A673 (cell line): ENCODE results near the gene OBSCN. TPM values are rescaled to one million over a fixed set of nuclear protein-coding genes. Genes with fewer than 3 reads are reported as not detected.

Experiments
- BruUV-seq: library from RNA; stranded (reverse); fragments of 400-500 nt; replicated peaks from 2 replicates; lab custom pipeline; 2021; lab: Mats Ljungman, UMichigan
- CTCF ChIA-PET: fragments of 300-600 bp; sonication (Branson Sonifier 250); formaldehyde crosslinking; loops from one replicate; lab custom pipeline; 2022; ENCODE audit warnings: antibody characterized with exemption; lab: Charles Lee
- POLR2A ChIA-PET: fragments of 300-600 bp; sonication (Branson Sonifier 250); formaldehyde crosslinking; loops from one replicate; lab custom pipeline; 2022; ENCODE audit warnings: antibody characterized with exemption; ENCODE audit not compliant: low non-redundant PET; lab: Charles Lee
- DNase-seq: peaks from one replicate; pipeline ENCODE4 v3.0.0-alpha.2; 2015; ENCODE audit warnings: low spot score
- H3K27ac ChIP-seq: fragments of 200-600 bp; sonication (generic); 2 replicates; pipeline ENCODE4 v1.5.1; 2016; ENCODE audit warnings: mixed run types, low read depth, mild to moderate bottlenecking, mixed read lengths, antibody characterized with exemption, low read length; ENCODE audit not compliant: poor library complexity, severe bottlenecking
- H3K27me3 ChIP-seq: fragments of 200-600 bp; sonication (generic); replicated peaks from 2 replicates; pipeline ENCODE4 v1.6.1; 2017; ENCODE audit warnings: mixed run types, low read depth, mild to moderate bottlenecking, mixed read lengths, antibody characterized with exemption, low read length; ENCODE audit not compliant: insufficient read depth, poor library complexity
- H3K36me3 ChIP-seq: fragments of 200-600 bp; sonication (generic); 2 replicates; pipeline ENCODE4 v1.6.1; 2016; ENCODE audit warnings: mixed run types, mild to moderate bottlenecking, mixed read lengths, antibody characterized with exemption, low read length; ENCODE audit not compliant: insufficient read depth, poor library complexity, severe bottlenecking
- H3K4me1 ChIP-seq: fragments of 200-600 bp; sonication (generic); 2 replicates; pipeline ENCODE4 v1.6.1; 2017; ENCODE audit warnings: mixed run types, mild to moderate bottlenecking, mixed read lengths, antibody characterized with exemption, low read length; ENCODE audit not compliant: insufficient read depth, poor library complexity, severe bottlenecking
- H3K4me3 ChIP-seq: fragments of 200-600 bp; sonication (generic); 2 replicates; pipeline ENCODE4 v1.5.1; 2016; ENCODE audit warnings: low read depth, mixed run types, mild to moderate bottlenecking, mixed read lengths, low read length; ENCODE audit not compliant: poor library complexity, severe bottlenecking
- H3K9me3 ChIP-seq: fragments of 200-600 bp; sonication (generic); 2 replicates; pipeline ENCODE4 v1.6.1; 2016; ENCODE audit warnings: mixed run types, low read depth, mild to moderate bottlenecking, mixed read lengths, antibody characterized with exemption, low read length; ENCODE audit not compliant: poor library complexity, severe bottlenecking
- EZH2 ChIP-seq: fragments of 200-600 bp; sonication (generic); IDR thresholded peaks from 2 replicates; pipeline ENCODE4 v1.6.1; 2017; ENCODE audit warnings: borderline replicate concordance, low read depth, mild to moderate bottlenecking, mixed read lengths, antibody characterized with exemption, low read length; ENCODE audit not compliant: poor library complexity, severe bottlenecking
- intact Hi-C: fragments of 100-400 bp; cut with micrococcal nuclease; formaldehyde crosslinking; loops from one replicate; pipeline ENCODE4 v1.10.0; 2022; ENCODE audit not compliant: unreplicated experiment
- total RNA-seq: library from RNA; stranded (reverse); gene quantifications from 2 replicates; pipeline ENCODE4 v1.2.3, GENCODE V29; 2021
- TF ChIP-seq, protein P1 (sequence below): fragments of 300-800, 200-600 bp; sonication (generic); conservative IDR thresholded peaks from 2 replicates; pipeline ENCODE4 v1.5.1; 2017; ENCODE audit warnings: low read depth, mild to moderate bottlenecking, antibody characterized with exemption, low read length, moderate library complexity, mixed read lengths

The OBSCN gene
- total RNA-seq, 1 experiment from 2014 or later = 37.7 TPM

DNA sequence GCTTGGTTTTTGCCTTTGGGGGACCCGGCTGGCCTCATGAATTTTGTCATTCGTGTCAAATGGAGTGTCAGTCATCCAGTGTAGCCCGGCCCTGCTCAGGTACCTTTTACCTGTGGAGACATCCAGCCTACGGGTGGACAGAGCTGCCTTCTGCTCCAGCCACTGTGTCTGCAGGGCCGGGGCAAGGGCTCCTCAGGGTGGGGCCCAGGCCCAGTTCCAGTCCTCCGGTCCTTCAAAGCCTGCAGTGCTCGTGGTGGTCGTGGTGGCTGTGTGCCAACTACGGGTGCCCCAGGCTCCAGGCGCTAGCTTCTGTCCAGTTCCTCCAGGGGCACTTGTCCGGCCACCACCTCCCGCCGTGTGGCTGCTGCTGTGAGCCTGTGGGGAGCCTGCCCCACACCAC, 144.0 kb downstream of the OBSCN start:
- no peak for TF ChIP-seq EZH2
- TF ChIP-seq, protein P1, sequence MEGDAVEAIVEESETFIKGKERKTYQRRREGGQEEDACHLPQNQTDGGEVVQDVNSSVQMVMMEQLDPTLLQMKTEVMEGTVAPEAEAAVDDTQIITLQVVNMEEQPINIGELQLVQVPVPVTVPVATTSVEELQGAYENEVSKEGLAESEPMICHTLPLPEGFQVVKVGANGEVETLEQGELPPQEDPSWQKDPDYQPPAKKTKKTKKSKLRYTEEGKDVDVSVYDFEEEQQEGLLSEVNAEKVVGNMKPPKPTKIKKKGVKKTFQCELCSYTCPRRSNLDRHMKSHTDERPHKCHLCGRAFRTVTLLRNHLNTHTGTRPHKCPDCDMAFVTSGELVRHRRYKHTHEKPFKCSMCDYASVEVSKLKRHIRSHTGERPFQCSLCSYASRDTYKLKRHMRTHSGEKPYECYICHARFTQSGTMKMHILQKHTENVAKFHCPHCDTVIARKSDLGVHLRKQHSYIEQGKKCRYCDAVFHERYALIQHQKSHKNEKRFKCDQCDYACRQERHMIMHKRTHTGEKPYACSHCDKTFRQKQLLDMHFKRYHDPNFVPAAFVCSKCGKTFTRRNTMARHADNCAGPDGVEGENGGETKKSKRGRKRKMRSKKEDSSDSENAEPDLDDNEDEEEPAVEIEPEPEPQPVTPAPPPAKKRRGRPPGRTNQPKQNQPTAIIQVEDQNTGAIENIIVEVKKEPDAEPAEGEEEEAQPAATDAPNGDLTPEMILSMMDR = no peak
- intact Hi-C loops = loop anchor here (10.0 kb wide), 1 partner anchor 47 kb away; no protein-coding TSS in a partner anchor
- ChIA-PET CTCF (no interaction called here), POLR2A (no interaction called here)
- H3K27me3 ChIP-seq = no peaks in the 10 kb centered on the region
- no TSS peak for BruUV-seq
- H3K4me1 ChIP-seq = no peaks in the 10 kb centered on the region
- DNase-seq = no peak
- H3K36me3 ChIP-seq = no peaks in the 10 kb centered on the region
- H3K9me3 ChIP-seq = no peaks in the 10 kb centered on the region
- H3K27ac ChIP-seq = no peak overlapping the region
- no peak overlapping the region for H3K4me3 ChIP-seq

DNA sequence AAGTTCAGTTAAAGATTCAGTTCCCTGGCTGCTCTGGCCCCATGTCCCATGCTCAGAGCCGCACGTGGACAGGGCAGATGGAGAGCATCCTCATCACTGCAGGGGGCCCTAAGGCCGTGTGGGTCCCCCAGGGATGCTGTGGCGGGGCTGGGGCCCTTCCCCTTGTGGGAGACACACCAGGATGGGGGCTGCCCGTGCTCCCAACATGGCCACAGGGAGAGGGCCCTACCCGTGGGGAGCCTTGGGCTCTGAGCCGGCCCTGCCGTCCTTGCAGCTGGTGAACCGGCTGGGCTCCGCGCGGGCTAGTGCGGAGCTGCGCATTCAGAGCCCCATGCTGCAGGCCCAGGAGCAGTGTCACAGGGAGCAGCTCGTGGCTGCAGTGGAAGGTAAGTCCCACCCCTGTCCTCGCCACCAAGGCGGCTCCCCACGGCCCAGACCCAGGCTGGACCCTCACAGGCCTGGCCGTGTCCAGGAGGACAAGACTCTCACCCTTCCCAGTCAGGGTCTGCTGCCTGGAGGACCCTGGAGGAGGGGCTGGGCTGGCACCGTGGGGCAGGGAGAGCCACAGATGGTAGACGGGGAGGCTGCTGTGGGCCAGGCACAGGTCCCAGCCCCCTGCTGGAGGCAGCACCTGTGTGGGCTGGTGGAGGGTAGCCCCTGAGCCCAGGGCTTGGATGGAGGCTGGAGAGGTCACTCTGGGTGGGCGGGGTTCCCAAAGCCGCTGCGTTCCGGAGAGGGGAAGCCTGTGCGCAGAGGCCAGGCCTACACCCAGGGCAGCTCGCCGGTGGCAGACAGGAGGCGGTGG, 145.0 kb downstream of the OBSCN start:
- no peaks in the 10 kb centered on the region for H3K27me3 ChIP-seq
- H3K4me3 ChIP-seq = no peak overlapping the region
- ChIA-PET POLR2A (no interaction called here), CTCF (no interaction called here)
- H3K36me3 ChIP-seq = no peaks in the 10 kb centered on the region
- H3K9me3 ChIP-seq = no peaks in the 10 kb centered on the region
- H3K27ac ChIP-seq = no peak overlapping the region
- no peak for DNase-seq
- H3K4me1 ChIP-seq = no peaks in the 10 kb centered on the region
- intact Hi-C loops = loop anchor here (10.0 kb wide), 1 partner anchor 48 kb away; no protein-coding TSS in a partner anchor
- BruUV-seq = no TSS peak
- TF ChIP-seq, protein P1 = no peak
- no peak for TF ChIP-seq EZH2

GRCh38 chr1:228353601-228354371, 145.9 kb downstream of the OBSCN start:
- POLR2A ChIA-PET = interaction anchor here (0.6 kb wide), 1 partner anchor 100 kb away, joined by 3 read pairs; no protein-coding TSS in a partner anchor
- intact Hi-C loops = loop anchor here (10.0 kb wide), 1 partner anchor 49 kb away; no protein-coding TSS in a partner anchor
- DNase-seq = no peak
- CTCF ChIA-PET = no interaction called here
- no peaks in the 10 kb centered on the region for H3K27me3 ChIP-seq
- no peaks in the 10 kb centered on the region for H3K9me3 ChIP-seq
- no peak overlapping the region for H3K27ac ChIP-seq
- no peak for TF ChIP-seq EZH2
- TF ChIP-seq, protein P1 = no peak
- no TSS peak for BruUV-seq
- H3K36me3 ChIP-seq = no peaks in the 10 kb centered on the region
- no peak overlapping the region for H3K4me3 ChIP-seq
- no peaks in the 10 kb centered on the region for H3K4me1 ChIP-seq
